Adipose tissue (tissue), 3 donors: ENCODE data around the gene P4HB. TPM values are rescaled to one million over a fixed set of nuclear protein-coding genes. Genes with fewer than 3 reads are reported as not detected.

Source experiments
- polyA plus RNA-seq, 3 donors: library from polyadenylated mRNA; stranded (reverse); fragments of 200-250 nt; gene quantifications; one replicate each; pipeline ENCODE4 v1.2.3, GENCODE V29; 2013
- donor health status: healthy with polysubstance abuse.
- donor health status: Bipolar disorder and iron deficiency.
- donor health status: healthy.

The P4HB gene
- polyA plus RNA-seq, 3 donors: 377 to 2,064 (median 453) TPM

Other genes starting within 250 kb of the P4HB start
- 10 to 100 TPM; 21.9 to 53.4 (median 30.8) TPM for gene NPLOC4, start 223.4 kb downstream of the P4HB start, polyA plus RNA-seq
- 1 to 10 TPM in 1 of 3 donors, under 1 TPM in 2; 0.79 to 1.3 (median 0.86) TPM for gene TSPAN10, start 223.3 kb downstream of the P4HB start, polyA plus RNA-seq
- 1 to 10 TPM in 1 of 3 donors, under 1 TPM in 2; 0.20 to 1.0 (median 0.45) TPM for gene PDE6G, start 204.0 kb downstream of the P4HB start, polyA plus RNA-seq
- gene OXLD1, start 193.9 kb downstream of the P4HB start, polyA plus RNA-seq: 10 to 100 TPM; 33.5 to 51.2 (median 40.5) TPM
- gene CCDC137, start 193.8 kb downstream of the P4HB start, polyA plus RNA-seq: 10 to 100 TPM in 2 of 3 donors, 1 to 10 TPM in 1; 8.9 to 18.6 (median 11.3) TPM
- gene ARL16, start 176.7 kb downstream of the P4HB start, polyA plus RNA-seq: 10 to 100 TPM; 26.8 to 44.4 (median 41.1) TPM
- 100 to 1,000 TPM in 1 of 3 donors, 10 to 100 TPM in 2; 57.6 to 118 (median 91.6) TPM for gene HGS, start 176.5 kb downstream of the P4HB start, polyA plus RNA-seq
- gene MRPL12, start 157.2 kb downstream of the P4HB start, polyA plus RNA-seq: 100 to 1,000 TPM in 2 of 3 donors, 10 to 100 TPM in 1; 81.3 to 134 (median 118) TPM
- 10 to 100 TPM; 18.7 to 61.4 (median 43.2) TPM for gene SLC25A10, start 148.3 kb downstream of the P4HB start, polyA plus RNA-seq
- 1 to 10 TPM in 1 of 3 donors, under 1 TPM in 1, not detected in 1; 0.12 to 1.4 TPM for gene GCGR, start 56.4 kb downstream of the P4HB start, polyA plus RNA-seq
- gene MCRIP1, start 27.2 kb downstream of the P4HB start, polyA plus RNA-seq: 100 to 1,000 TPM in 2 of 3 donors, 10 to 100 TPM in 1; 92.8 to 190 (median 116) TPM
- gene PPP1R27, start 25.5 kb downstream of the P4HB start, polyA plus RNA-seq: under 1 TPM in 2 of 3 donors, not detected in 1; 0.15 to 0.58 TPM
- 100 to 1,000 TPM; 133 to 351 (median 249) TPM for gene ARHGDIA, start 10.8 kb upstream of the P4HB start, polyA plus RNA-seq
- 10 to 100 TPM; 20.0 to 46.4 (median 37.9) TPM for gene ALYREF, start 31.1 kb upstream of the P4HB start, polyA plus RNA-seq
- 100 to 1,000 TPM; 160 to 319 (median 193) TPM for gene ANAPC11, start 31.2 kb upstream of the P4HB start, polyA plus RNA-seq
- under 1 TPM in 2 of 3 donors, not detected in 1; 0.23 to 0.77 TPM for gene NPB, start 41.7 kb upstream of the P4HB start, polyA plus RNA-seq
- 10 to 100 TPM; 30.4 to 76.4 (median 54.3) TPM for gene PCYT2, start 50.9 kb upstream of the P4HB start, polyA plus RNA-seq
- 10 to 100 TPM; 12.6 to 19.6 (median 19.0) TPM for gene SIRT7, start 57.6 kb upstream of the P4HB start, polyA plus RNA-seq
- gene MAFG, start 67.2 kb upstream of the P4HB start, polyA plus RNA-seq: 10 to 100 TPM in 2 of 3 donors, 1 to 10 TPM in 1; 5.2 to 13.9 (median 13.8) TPM
- gene PYCR1, start 76.8 kb upstream of the P4HB start, polyA plus RNA-seq: 10 to 100 TPM in 2 of 3 donors, 1 to 10 TPM in 1; 9.2 to 63.5 (median 34.9) TPM
- gene MYADML2, start 86.7 kb upstream of the P4HB start, polyA plus RNA-seq: not detected
- under 1 TPM; 0.03 to 0.67 (median 0.31) TPM for gene NOTUM, start 100.7 kb upstream of the P4HB start, polyA plus RNA-seq
- gene ASPSCR1, start 117.1 kb upstream of the P4HB start, polyA plus RNA-seq: 10 to 100 TPM; 17.7 to 35.4 (median 31.0) TPM
- 10 to 100 TPM; 60.7 to 80.9 (median 76.8) TPM for gene CENPX, start 162.3 kb upstream of the P4HB start, polyA plus RNA-seq
- 10 to 100 TPM in 1 of 3 donors, 1 to 10 TPM in 2; 7.3 to 10.2 (median 8.1) TPM for gene LRRC45, start 162.8 kb upstream of the P4HB start, polyA plus RNA-seq
- 10 to 100 TPM; 10.4 to 32.2 (median 17.0) TPM for gene RAC3, start 171.1 kb upstream of the P4HB start, polyA plus RNA-seq
- gene DCXR, start 177.2 kb upstream of the P4HB start, polyA plus RNA-seq: 100 to 1,000 TPM; 136 to 361 (median 220) TPM
- gene RFNG, start 191.3 kb upstream of the P4HB start, polyA plus RNA-seq: 10 to 100 TPM; 39.4 to 51.2 (median 41.1) TPM
- 10 to 100 TPM; 58.9 to 89.2 (median 77.5) TPM for gene GPS1, start 191.4 kb upstream of the P4HB start, polyA plus RNA-seq
- gene DUS1L, start 205.3 kb upstream of the P4HB start, polyA plus RNA-seq: 100 to 1,000 TPM in 1 of 3 donors, 10 to 100 TPM in 2; 71.2 to 118 (median 80.9) TPM
- 1,000 to 10,000 TPM in 1 of 3 donors, 100 to 1,000 TPM in 2; 464 to 3,885 (median 885) TPM for gene FASN, start 237.7 kb upstream of the P4HB start, polyA plus RNA-seq